HG02884 (cell line): ENCODE results near the gene GABRA4.

Source experiments
- ATAC-seq: cut with Tn5 transposase; IDR thresholded peaks from one replicate; pipeline ENCODE4 v1.9.1; 2021; ENCODE audit warnings: mild to moderate bottlenecking, moderate library complexity; ENCODE audit not compliant: unreplicated experiment

GABRA4 gene

GRCh38 chr4:46979726-46980125, 13.7 kb downstream of the GABRA4 start:
- no peak for ATAC-seq

DNA sequence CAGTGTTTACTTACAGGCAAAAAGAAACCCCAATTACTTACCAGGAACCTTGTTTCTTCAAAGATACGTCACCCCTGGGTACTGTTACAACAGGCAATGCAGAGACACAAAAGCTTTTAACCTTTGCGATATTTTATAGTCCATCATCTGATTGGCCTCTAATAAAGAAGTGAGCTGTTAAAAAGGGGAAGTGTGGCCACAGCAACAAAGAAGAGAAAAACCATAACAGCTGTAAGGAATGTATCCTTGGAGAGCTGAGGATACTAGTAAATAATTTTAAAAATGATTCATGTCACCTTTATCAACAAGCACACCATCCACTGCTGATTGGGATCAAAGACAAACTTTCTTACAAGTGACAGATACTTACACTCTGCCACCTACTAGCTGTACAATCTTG, 14.1 kb downstream of the GABRA4 start:
- no peak for ATAC-seq

DNA sequence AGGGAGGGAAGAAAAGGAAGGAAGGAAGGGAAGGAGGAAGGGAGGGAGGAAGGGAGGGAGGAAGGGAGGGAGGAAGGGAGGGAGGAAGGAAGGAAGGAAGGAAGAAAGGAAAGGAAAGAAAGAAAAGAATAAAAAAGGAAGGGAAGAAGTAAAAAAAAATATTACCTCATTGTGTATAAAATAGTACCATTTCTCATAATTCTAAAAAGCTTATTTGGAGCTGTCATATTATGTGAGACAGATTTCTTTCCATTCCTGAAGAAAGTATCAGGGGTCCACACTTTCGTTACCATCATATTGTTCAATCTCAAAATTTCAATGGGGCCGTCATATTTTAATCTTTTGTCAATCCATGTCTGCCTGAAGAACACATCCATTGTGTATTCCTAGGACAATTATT, 16.1 kb downstream of the GABRA4 start:
- no peak for ATAC-seq

DNA sequence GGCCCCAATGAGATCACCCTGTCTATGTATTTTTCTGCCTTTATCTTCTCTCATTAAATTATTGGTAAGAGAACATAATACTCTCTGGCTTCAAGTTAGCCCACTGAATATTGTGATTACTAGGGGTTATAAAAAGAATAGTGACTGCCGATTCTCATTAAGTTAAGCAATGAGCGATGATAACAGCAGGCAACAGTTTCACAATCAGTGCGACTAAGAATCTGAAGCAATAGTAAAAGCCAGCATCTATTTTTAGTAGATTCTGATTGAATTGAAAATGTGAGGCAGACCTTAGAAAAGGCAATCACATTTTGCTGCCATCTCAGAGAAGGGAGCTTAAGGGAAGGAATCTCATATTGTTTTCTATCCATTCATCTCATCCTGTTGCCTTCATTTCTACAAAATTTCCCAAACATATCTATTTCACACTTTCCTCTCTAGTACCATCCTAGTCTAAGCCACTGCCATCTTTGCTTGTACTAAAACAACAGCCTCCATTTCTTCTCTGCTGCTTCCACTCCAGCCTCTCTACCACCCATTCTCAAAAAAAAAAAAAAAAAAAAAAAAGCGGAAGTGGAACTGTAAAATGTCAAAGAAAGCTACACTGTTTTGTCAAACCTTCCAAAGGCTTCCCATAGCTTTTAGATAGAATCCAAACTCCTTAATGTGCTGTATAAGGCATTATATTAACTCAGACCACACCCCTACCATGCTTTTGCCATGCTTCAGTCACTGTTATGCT, 17.4 kb downstream of the GABRA4 start:
- peak; percentile 65 for ATAC-seq

GRCh38 chr4:46974891-46975543, 18.4 kb downstream of the GABRA4 start:
- ATAC-seq = no peak

- no peak for ATAC-seq
Measured at GRCh38 chr4:46968847-46969246, 24.5 kb downstream of the GABRA4 start.

GRCh38 chr4:46967631-46968030, 25.8 kb downstream of the GABRA4 start:
- ATAC-seq = no peak

GRCh38 chr4:46958742-46959488, 34.5 kb downstream of the GABRA4 start:
- ATAC-seq = no peak

GRCh38 chr4:46956451-46956850, 36.9 kb downstream of the GABRA4 start:
- ATAC-seq = no peak

GRCh38 chr4:46955601-46956000, 37.8 kb downstream of the GABRA4 start:
- ATAC-seq = no peak

- no peak for ATAC-seq
Measured at GRCh38 chr4:46954643-46955042, 38.7 kb downstream of the GABRA4 start.

- no peak for ATAC-seq
Measured at GRCh38 chr4:46953564-46953963, 39.8 kb downstream of the GABRA4 start.

DNA sequence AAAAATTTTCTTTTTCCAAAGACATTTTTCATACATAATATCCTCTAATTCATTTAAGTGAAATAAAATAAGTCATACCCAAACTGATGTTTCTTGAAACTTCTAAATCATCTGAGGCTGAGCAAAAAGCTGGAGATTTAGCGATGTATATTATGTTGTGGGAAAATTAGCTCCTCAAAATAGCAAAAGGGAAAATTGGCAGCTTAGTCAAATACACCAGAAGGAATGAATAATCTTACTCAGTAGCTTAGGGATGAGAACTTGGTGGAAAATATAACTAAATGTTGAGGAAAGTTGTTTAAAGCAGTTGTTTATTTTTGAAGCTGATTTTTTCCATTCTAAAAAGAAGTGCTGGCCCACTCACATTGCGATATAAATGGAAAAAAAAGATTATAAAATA, 40.9 kb downstream of the GABRA4 start:
- no peak for ATAC-seq

DNA sequence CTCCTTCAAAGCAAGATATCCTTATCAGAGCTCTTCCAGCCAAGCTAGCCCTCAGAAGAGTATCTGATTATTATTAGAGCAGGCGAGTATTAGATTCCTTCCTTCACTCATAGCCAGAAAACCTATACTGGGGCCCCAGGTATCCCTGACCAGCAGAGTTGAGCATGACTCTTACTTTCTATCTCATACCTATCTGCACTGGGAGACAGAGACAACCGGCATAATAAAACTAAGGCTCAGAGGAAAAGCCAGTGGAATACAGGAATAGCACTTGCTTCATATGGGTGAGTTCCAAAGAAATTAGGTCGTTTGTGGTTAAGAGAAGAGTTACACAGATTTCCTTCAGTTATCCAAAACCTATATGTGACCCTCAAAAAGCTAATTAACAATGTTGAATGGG, 42.6 kb downstream of the GABRA4 start:
- ATAC-seq = no peak

DNA sequence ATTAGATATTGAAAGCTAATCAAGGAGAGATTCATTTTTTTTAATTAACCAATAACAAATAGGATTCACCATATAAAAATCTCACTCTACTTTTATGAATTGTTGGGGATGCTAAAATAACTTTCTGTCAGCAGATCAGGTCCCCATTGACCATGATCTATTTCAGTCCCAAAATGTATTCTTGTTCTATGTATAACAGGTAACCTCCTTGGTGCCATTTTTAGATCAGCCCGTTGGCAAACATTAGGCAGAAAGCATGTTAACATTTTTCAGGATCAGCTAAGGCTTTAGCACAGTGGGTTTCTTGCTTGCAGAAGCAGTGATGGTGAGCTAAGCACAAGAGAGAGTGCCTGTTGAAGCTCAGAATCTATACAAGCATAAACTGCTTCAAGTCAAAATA, 43.6 kb downstream of the GABRA4 start:
- ATAC-seq = no peak

- no peak for ATAC-seq
Measured at GRCh38 chr4:46947541-46947940, 45.8 kb downstream of the GABRA4 start.

- no peak for ATAC-seq
Measured at GRCh38 chr4:46946919-46947536, 46.4 kb downstream of the GABRA4 start.

GRCh38 chr4:46945062-46945461, 48.3 kb downstream of the GABRA4 start:
- ATAC-seq = no peak

DNA sequence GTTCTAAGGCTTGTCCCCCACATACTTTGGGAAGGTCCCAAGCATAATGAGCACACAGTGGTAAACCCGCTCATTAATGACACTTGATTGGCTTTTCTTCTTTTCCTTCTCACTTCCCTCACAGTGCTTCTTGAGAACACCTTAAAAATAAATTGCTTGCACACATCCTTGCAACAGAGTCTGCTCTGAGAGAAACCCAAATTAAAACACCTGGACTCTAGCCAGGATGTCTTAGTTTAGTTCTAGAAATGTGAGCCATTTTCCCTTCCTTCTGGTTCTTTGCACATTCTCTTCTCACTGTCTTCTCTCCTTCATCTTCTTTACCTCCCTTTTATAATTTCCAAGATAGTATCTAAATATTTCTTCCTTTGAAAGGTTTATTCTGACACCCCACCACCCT, 49.0 kb downstream of the GABRA4 start:
- no peak for ATAC-seq

GRCh38 chr4:46937493-46937892, 55.9 kb downstream of the GABRA4 start:
- no peak for ATAC-seq

DNA sequence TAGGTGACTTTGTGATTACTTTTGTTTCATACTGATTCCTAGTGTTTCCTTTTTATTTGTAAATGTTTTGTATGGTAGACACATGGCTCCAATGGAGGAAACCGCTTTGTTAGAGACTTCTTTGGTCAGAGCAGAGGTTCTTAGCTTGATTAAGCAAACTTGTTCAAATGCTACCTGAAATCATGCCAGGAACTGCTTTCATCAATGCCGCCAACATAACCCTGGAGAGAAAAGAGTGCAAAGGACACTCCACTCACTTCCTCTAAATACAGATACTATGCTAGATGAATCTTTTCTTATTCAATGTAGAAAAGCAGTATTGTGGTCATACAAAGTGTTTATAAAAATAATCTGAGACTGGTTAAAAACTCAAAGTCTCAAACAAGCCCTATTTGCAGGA, 58.7 kb downstream of the GABRA4 start:
- no peak for ATAC-seq

GRCh38 chr4:46933686-46934085, 59.7 kb downstream of the GABRA4 start:
- no peak for ATAC-seq
